SK-N-SH (cell line): ENCODE data around the gene ZFX. TPM values are rescaled to one million over a fixed set of nuclear protein-coding genes. Genes with fewer than 3 reads are reported as not detected.

Source experiments
- CTCF ChIA-PET: fragments of 300-600, 350-600 bp; formaldehyde crosslinking; extraction: SDS; loops from one replicate; lab custom pipeline; 2021; lab: Yijun Ruan, JAX
- POLR2A ChIA-PET: fragments of 350-600 bp; sonication (Branson Sonifier 250); formaldehyde crosslinking; extraction: SDS; loops from one replicate; lab custom pipeline; 2020; ENCODE audit warnings: antibody characterized with exemption, inconsistent platforms; lab: Yijun Ruan, JAX
- DNase-seq: peaks from one replicate; pipeline ENCODE4 v3.0.0; 2012
- H2AFZ ChIP-seq: fragments of 200-600 bp; sonication (generic); 2 replicates; pipeline ENCODE4 v1.8.1; 2016; ENCODE audit warnings: antibody characterized with exemption, mild to moderate bottlenecking, low read depth
- H3F3A ChIP-seq: fragments of 200-600 bp; sonication (generic); replicated peaks from 2 replicates; pipeline ENCODE3; 2016; ENCODE audit warnings: antibody characterized with exemption, mild to moderate bottlenecking; ENCODE audit not compliant: insufficient read depth
- H3K27ac ChIP-seq, 2 experiments: fragments of 200-500 bp in 1 of 2; fragments of 200-600 bp in 1 of 2; sonication (Bioruptor generic) in 1 of 2; sonication (generic), shearing (Covaris generic) in 1 of 2; 2 replicates each; pipeline versions ENCODE4 v1.5.1 to v1.6.1; 2014 to 2016; ENCODE audit warnings: low read depth in 2 of 2, inconsistent platforms in 1 of 2, low read length in 1 of 2, mild to moderate bottlenecking in 1 of 2, mixed read lengths in 1 of 2
- H3K27me3 ChIP-seq: fragments of 200-600 bp; sonication (generic), shearing (Covaris generic); 2 replicates; pipeline ENCODE4 v1.6.1; 2016; ENCODE audit warnings: mixed run types; ENCODE audit not compliant: insufficient read depth
- H3K36me3 ChIP-seq, 2 experiments: fragments of 200-500 bp in 1 of 2; fragments of 200-600 bp in 1 of 2; sonication (Bioruptor generic) in 1 of 2; sonication (generic) in 1 of 2; replicated peaks in 1 of 2; 2 replicates each; pipeline versions ENCODE3 to v1.5.1; 2014 to 2016; ENCODE audit warnings: low read length in 1 of 2, mild to moderate bottlenecking in 1 of 2; ENCODE audit not compliant: insufficient read depth in 2 of 2, control insufficient read depth in 1 of 2
- H3K4me1 ChIP-seq, 2 experiments: fragments of 200-500 bp in 1 of 2; fragments of 200-600 bp in 1 of 2; sonication (Bioruptor generic) in 1 of 2; sonication (generic), shearing (Covaris generic) in 1 of 2; 2 replicates each; pipeline versions ENCODE4 v1.5.1 to v1.6.1; 2014 to 2016; ENCODE audit warnings: low read depth in 1 of 2, low read length in 1 of 2, mixed run types in 1 of 2; ENCODE audit not compliant: insufficient read depth in 2 of 2, control insufficient read depth in 1 of 2
- H3K4me2 ChIP-seq: fragments of 200-600 bp; sonication (generic), shearing (Covaris generic); 2 replicates; pipeline ENCODE4 v1.6.1; 2017; ENCODE audit warnings: mixed run types
- H3K4me3 ChIP-seq, 2 experiments: fragments of 200-500 bp in 1 of 2; fragments of 200-600 bp in 1 of 2; sonication (Bioruptor generic) in 1 of 2; sonication (generic), shearing (Covaris generic) in 1 of 2; 2 replicates each; pipeline versions ENCODE4 v1.5.1 to v1.8.1; 2014 to 2016; ENCODE audit warnings: low read depth in 2 of 2, inconsistent platforms in 1 of 2, low read length in 1 of 2, mild to moderate bottlenecking in 1 of 2, mixed read lengths in 1 of 2, moderate library complexity in 1 of 2
- H3K79me2 ChIP-seq: fragments of 200-600 bp; sonication (generic); 2 replicates; pipeline ENCODE4 v1.8.1; 2017; ENCODE audit warnings: mild to moderate bottlenecking; ENCODE audit not compliant: insufficient read depth
- H3K9ac ChIP-seq: fragments of 200-600 bp; sonication (generic); 2 replicates; pipeline ENCODE4 v1.6.1; 2017; ENCODE audit warnings: mixed run types
- H3K9me2 ChIP-seq: fragments of 200-600 bp; sonication (generic); 2 replicates; pipeline ENCODE4 v1.6.1; 2017; ENCODE audit warnings: mixed run types
- H3K9me3 ChIP-seq: fragments of 200-600 bp; sonication (generic); 2 replicates; pipeline ENCODE4 v1.6.1; 2017; ENCODE audit warnings: mixed run types, mild to moderate bottlenecking, moderate library complexity
- H4K20me1 ChIP-seq: fragments of 200-600 bp; sonication (generic); 2 replicates; pipeline ENCODE4 v1.6.1; 2017; ENCODE audit warnings: mild to moderate bottlenecking, mixed run types; ENCODE audit not compliant: insufficient read depth
- CHD2 ChIP-seq: fragments of 150-350 bp; IDR thresholded peaks from 2 replicates; pipeline ENCODE4 v1.6.1; 2018; ENCODE audit warnings: low read length; ENCODE audit not compliant: partially characterized antibody
- ELF1 ChIP-seq: IDR thresholded peaks from 2 replicates; pipeline ENCODE4 v1.4.0; 2012
- EZH2phosphoT487 ChIP-seq: fragments of 200-600 bp; sonication (generic); IDR thresholded peaks from 2 replicates; pipeline ENCODE4 v1.6.1; 2017; ENCODE audit warnings: low read depth, mixed run types, mild to moderate bottlenecking, antibody characterized with exemption, moderate library complexity, borderline replicate concordance
- GABPA ChIP-seq: IDR thresholded peaks from 2 replicates; pipeline ENCODE4 v1.4.0; 2012; ENCODE audit warnings: low read depth, mild to moderate bottlenecking
- IRF3 ChIP-seq: fragments of 150-350 bp; IDR thresholded peaks from 2 replicates; pipeline ENCODE4 v1.6.1; 2016; ENCODE audit warnings: mild to moderate bottlenecking, low read depth, low read length
- MAX ChIP-seq: IDR thresholded peaks from 2 replicates; pipeline ENCODE4 v1.4.0; 2012; ENCODE audit warnings: low read depth
- RAD21 ChIP-seq: IDR thresholded peaks from 2 replicates; pipeline ENCODE4 v1.6.1; 2012; ENCODE audit warnings: mild to moderate bottlenecking, low read length
- RXRA ChIP-seq: IDR thresholded peaks from 2 replicates; pipeline ENCODE4 v1.4.0; 2012; ENCODE audit warnings: low read depth, mild to moderate bottlenecking, borderline replicate concordance
- USF1 ChIP-seq: IDR thresholded peaks from 2 replicates; pipeline ENCODE4 v1.4.0; 2012; ENCODE audit warnings: low read depth, borderline replicate concordance
- YY1 ChIP-seq: IDR thresholded peaks from 2 replicates; pipeline ENCODE4 v1.4.0; 2012; ENCODE audit warnings: low read depth, mild to moderate bottlenecking
- WGBS: methylation state at CpG from one replicate; pipeline ENCODE4 v1.1.6; 2017; ENCODE audit warnings: low lambda C conversion rate; 5-methylcytosine and 5-hydroxymethylcytosine counted together
- polyA plus RNA-seq, 3 experiments: library from polyadenylated mRNA; depleted of rRNA; stranded (reverse); fragments of >200 nt; gene quantifications; 2 replicates each; pipeline ENCODE4 v1.2.3, GENCODE V29; 2012

ZFX gene
- polyA plus RNA-seq, 1 of the 3 experiments (the other 2 are of a cell fraction) = 9.0 TPM

- Histone ChIP-seq H3F3A (peaks cover 17% of the 10 kb centered on the region), H3K4me1 (no peaks in the 10 kb centered on the region; a peak in 1 of 4 replicates), H3K36me3 (peaks cover 13 to 36% of the 10 kb centered on the region in 2 experiments), H3K4me3 (no peak overlapping the region), H3K9me3 (no peaks in the 10 kb centered on the region), H3K27ac (no peak overlapping the region), H2AFZ (no peak overlapping the region), H3K9ac (no peak overlapping the region), H3K27me3 (no peaks in the 10 kb centered on the region), H3K79me2 (peaks cover 99% of the 10 kb centered on the region), H3K4me2 (no peak overlapping the region), H4K20me1 (peaks cover 81% of the 10 kb centered on the region), H3K9me2 (no peaks in the 10 kb centered on the region)
- ChIA-PET CTCF (no interaction called here), POLR2A (no interaction called here)
- no peak for TF ChIP-seq CHD2
- no peak for TF ChIP-seq YY1
- no peak for TF ChIP-seq USF1
- no peak for TF ChIP-seq MAX
- TF ChIP-seq RAD21 = no peak
- no peak for TF ChIP-seq IRF3
- TF ChIP-seq EZH2phosphoT487 = no peak
- TF ChIP-seq RXRA = no peak
- DNase-seq = no peak
- 81% methylated on average over 4 of the region's 4 CpGs for WGBS
These were observed 37.5 kb downstream of the ZFX start for GRCh38 chrX:24186986-24187385.

GRCh38 chrX:24189490-24189889 is 40.0 kb downstream of the ZFX start:
- 100% methylated on average over 2 of the region's 2 CpGs for WGBS
- H3K27me3 ChIP-seq = no peaks in the 10 kb centered on the region
- TF ChIP-seq GABPA (no peak), ELF1 (no peak)
- TF ChIP-seq, all 33 proteins: peak for 0
- Histone ChIP-seq H3K4me1 (no peaks in the 10 kb centered on the region; a peak in 1 of 4 replicates), H3K79me2 (peaks cover 100% of the 10 kb centered on the region), H3K9me3 (no peaks in the 10 kb centered on the region), H3K9me2 (no peaks in the 10 kb centered on the region), H3K36me3 (peaks cover 13 to 26% of the 10 kb centered on the region in 2 experiments), H3F3A (peaks cover 17% of the 10 kb centered on the region), H3K9ac (no peak overlapping the region), H3K4me3 (no peak overlapping the region), H4K20me1 (peaks cover 81% of the 10 kb centered on the region), H3K4me2 (no peak overlapping the region), H3K27ac (no peak overlapping the region), H2AFZ (no peak overlapping the region)
- no peak for DNase-seq
- POLR2A ChIA-PET = no interaction called here
- CTCF ChIA-PET = no interaction called here
